ENCODE data around the gene TRERF1.

- TF ChIP-seq TAF1 (IDR thresholded peaks at IDR 0.05; ENCODE audit: borderline replicate concordance, low read depth, low read length) (no peak), RCOR1 (IDR thresholded peaks at IDR 0.05; ENCODE audit: low read length) (no peak), TCF12 (IDR thresholded peaks at IDR 0.05) (no peak), POLR2AphosphoS5 (IDR thresholded peaks at IDR 0.05; ENCODE audit: low read depth, low read length) (no peak), EP300 (IDR thresholded peaks at IDR 0.05; ENCODE audit: borderline replicate concordance in 1 of 2, low read depth in 1 of 2, low read length in 1 of 2) (no peak)
Observed at GRCh38 chr6:42331019-42331418, 120.7 kb downstream of the TRERF1 start.

All from SK-N-SH (cell line).